Endothelial cell of umbilical vein (primary cell): Measurements from ENCODE around the gene FANCL. TPM values are rescaled to one million over a fixed set of nuclear protein-coding genes. Genes with fewer than 3 reads are reported as not detected.
A peak's percentile ranks its signal among the peaks of the same experiment; 100 is the strongest.

Experiments
- BruUV-seq: library from RNA; stranded (reverse); fragments of 400-500 nt; replicated peaks from 2 replicates; lab custom pipeline; 2021; lab: Mats Ljungman, UMichigan
- CTCF ChIA-PET: fragments of 300-600, 350-600 bp; sonication (Branson Sonifier 250); formaldehyde crosslinking; loops from one replicate; lab custom pipeline; 2021; ENCODE audit warnings: antibody characterized with exemption, inconsistent platforms; lab: Charles Lee
- POLR2A ChIA-PET: fragments of 300-600, 350-600 bp; sonication (Branson Sonifier 250); formaldehyde crosslinking; loops from one replicate; lab custom pipeline; 2021; ENCODE audit warnings: antibody characterized with exemption, inconsistent platforms; lab: Charles Lee
- DNase-seq: peaks from one replicate; pipeline ENCODE4 v3.0.0-alpha.2; 2011; ENCODE audit warnings: low read depth, low spot score
- FAIRE-seq: peaks from 2 replicates; lab custom pipeline; 2011; peaks lifted over from hg19 to GRCh38; lab: Jason Lieb, UNC
- H2AFZ ChIP-seq: 2 replicates; pipeline ENCODE4 v1.6.0; 2012; ENCODE audit warnings: low read depth, low read length, control low read depth, inconsistent platforms
- H3K27ac ChIP-seq: 2 replicates; pipeline ENCODE4 v1.5.1; 2011; ENCODE audit warnings: low read depth, mild to moderate bottlenecking, control low read depth, low read length, moderate library complexity; ENCODE audit not compliant: insufficient read depth
- H3K27me3 ChIP-seq, 2 experiments: 2 replicates each; pipeline versions ENCODE4 v1.6.0 to v1.6.1; 2011; ENCODE audit warnings: low read length in 2 of 2, mixed read lengths in 1 of 2; ENCODE audit not compliant: control insufficient read depth in 2 of 2, insufficient read depth in 2 of 2
- H3K36me3 ChIP-seq, 2 experiments: 2 replicates in 1 of 2; 3 replicates in 1 of 2; pipeline ENCODE4 v1.5.1; 2011; ENCODE audit warnings: low read length in 2 of 2, mild to moderate bottlenecking in 1 of 2, moderate library complexity in 1 of 2; ENCODE audit not compliant: control insufficient read depth in 2 of 2, insufficient read depth in 2 of 2; ENCODE audit errors: extremely low read depth in 1 of 2
- H3K4me1 ChIP-seq: 3 replicates; pipeline ENCODE4 v1.5.1; 2011; ENCODE audit warnings: mild to moderate bottlenecking, low read length; ENCODE audit not compliant: control insufficient read depth, insufficient read depth; ENCODE audit errors: extremely low read depth
- H3K4me2 ChIP-seq: 2 replicates; pipeline ENCODE4 v1.6.1; 2011; ENCODE audit warnings: low read length, control low read depth, mixed read lengths; ENCODE audit not compliant: insufficient read depth
- H3K4me3 ChIP-seq, 3 experiments: fragments of 200-600 bp in 1 of 3; sonication (generic), shearing (Covaris generic) in 1 of 3; replicated peaks in 1 of 3; 2 replicates each; pipeline ENCODE4 v1.5.1; 2011 to 2016; ENCODE audit warnings: control low read depth in 3 of 3, low read length in 3 of 3, mild to moderate bottlenecking in 2 of 3, inconsistent platforms in 1 of 3, low read depth in 1 of 3, moderate library complexity in 1 of 3; ENCODE audit not compliant: insufficient read depth in 1 of 3
- H3K79me2 ChIP-seq: 2 replicates; pipeline ENCODE4 v1.6.0; 2012; ENCODE audit warnings: low read length, inconsistent platforms; ENCODE audit not compliant: control insufficient read depth, insufficient read depth
- H3K9ac ChIP-seq: replicated peaks from 2 replicates; pipeline ENCODE3; 2011; ENCODE audit warnings: low read length, control low read depth; ENCODE audit not compliant: insufficient read depth; ENCODE audit errors: extremely low read depth
- H3K9me1 ChIP-seq: replicated peaks from 3 replicates; pipeline ENCODE4 v1.6.0; 2011; ENCODE audit warnings: mild to moderate bottlenecking, low read length; ENCODE audit not compliant: control insufficient read depth, insufficient read depth; ENCODE audit errors: extremely low read depth
- H3K9me3 ChIP-seq: replicated peaks from 2 replicates; pipeline ENCODE4 v1.5.1; 2012; ENCODE audit warnings: low read length, inconsistent platforms; ENCODE audit not compliant: control insufficient read depth, insufficient read depth
- H4K20me1 ChIP-seq: replicated peaks from 2 replicates; pipeline ENCODE3; 2011; ENCODE audit warnings: mild to moderate bottlenecking, low read length; ENCODE audit not compliant: control insufficient read depth, insufficient read depth; ENCODE audit errors: extremely low read depth
- CTCF ChIP-seq, 2 donors: IDR thresholded peaks; 1 replicate in 1 of 2; 2 replicates in 1 of 2; pipeline ENCODE4 v1.5.1; 2011; ENCODE audit warnings: low read length in 2 of 2, mild to moderate bottlenecking in 2 of 2, moderate library complexity in 2 of 2, control low read depth in 1 of 2, inconsistent platforms in 1 of 2, low read depth in 1 of 2; ENCODE audit not compliant: insufficient read depth in 1 of 2; ENCODE audit errors: extremely low read depth in 1 of 2
- EZH2 ChIP-seq: IDR thresholded peaks from 2 replicates; pipeline ENCODE4 v1.6.1; 2012; ENCODE audit warnings: borderline replicate concordance, low read depth, mild to moderate bottlenecking, moderate library complexity, low read length, inconsistent platforms; ENCODE audit not compliant: severe bottlenecking
- FOS ChIP-seq: IDR thresholded peaks from 2 replicates; pipeline ENCODE4 v1.6.1; 2011; ENCODE audit warnings: mild to moderate bottlenecking, low read length, moderate library complexity, borderline replicate concordance; ENCODE audit not compliant: insufficient read depth
- GATA2 ChIP-seq: IDR thresholded peaks from 2 replicates; pipeline ENCODE4 v1.7.0; 2011; ENCODE audit warnings: low read depth, mild to moderate bottlenecking, moderate library complexity, mixed read lengths, low read length; ENCODE audit not compliant: insufficient read length, insufficient read depth
- JUN ChIP-seq: IDR thresholded peaks from 2 replicates; pipeline ENCODE4 v1.6.1; 2011; ENCODE audit warnings: borderline replicate concordance, low read depth; ENCODE audit not compliant: insufficient read length, insufficient read depth
- MAX ChIP-seq: IDR thresholded peaks from 2 replicates; pipeline ENCODE4 v1.6.1; 2011; ENCODE audit not compliant: insufficient read depth, insufficient read length
- MYC ChIP-seq: IDR thresholded peaks from one replicate; pipeline ENCODE4 v1.6.1; 2011; ENCODE audit warnings: mild to moderate bottlenecking, low read depth, low read length
- POLR2A ChIP-seq: IDR thresholded peaks from 2 replicates; pipeline ENCODE4 v1.6.1; 2012; ENCODE audit warnings: low read depth, mild to moderate bottlenecking, control low read depth, low read length
- POLR2AphosphoS5 ChIP-seq: IDR thresholded peaks from 2 replicates; pipeline ENCODE4 v1.6.1; 2012; ENCODE audit warnings: low read depth, mild to moderate bottlenecking, control low read depth, low read length, moderate library complexity; ENCODE audit not compliant: insufficient read depth
- dilution Hi-C: fragments of 300-500 bp; cut with MboI; formaldehyde crosslinking; loops from one replicate; pipeline ENCODE4 v1.15.0; 2019; ENCODE audit warnings: low sequenced_read_pairs; ENCODE audit not compliant: extremely low pct_ligation_motif_present
- intact Hi-C: fragments of 100-400 bp; cut with micrococcal nuclease; formaldehyde crosslinking; loops from one replicate; pipeline ENCODE4 v1.10.0; 2022
- polyA plus RNA-seq, 4 experiments: library from polyadenylated mRNA; depleted of rRNA in 3 of 4; stranded (reverse) in 3 of 4; unstranded in 1 of 4; fragments of >200 nt; gene quantifications; 2 replicates each; pipeline versions ENCODE4 v1.2.1 to v1.2.3, GENCODE V29; 2011 to 2012; ENCODE audit warnings: missing spikeins in 1 of 4
- total RNA-seq: library from RNA; stranded (reverse); gene quantifications from 2 replicates; pipeline ENCODE4 v1.2.3, GENCODE V29; 2021

Gene FANCL
- total and polyA plus RNA-seq, 2 donors (not counting 3 experiments of a cell fraction or from before 2014, with no cell fraction given), result 10.3 to 15.8 TPM

DNA sequence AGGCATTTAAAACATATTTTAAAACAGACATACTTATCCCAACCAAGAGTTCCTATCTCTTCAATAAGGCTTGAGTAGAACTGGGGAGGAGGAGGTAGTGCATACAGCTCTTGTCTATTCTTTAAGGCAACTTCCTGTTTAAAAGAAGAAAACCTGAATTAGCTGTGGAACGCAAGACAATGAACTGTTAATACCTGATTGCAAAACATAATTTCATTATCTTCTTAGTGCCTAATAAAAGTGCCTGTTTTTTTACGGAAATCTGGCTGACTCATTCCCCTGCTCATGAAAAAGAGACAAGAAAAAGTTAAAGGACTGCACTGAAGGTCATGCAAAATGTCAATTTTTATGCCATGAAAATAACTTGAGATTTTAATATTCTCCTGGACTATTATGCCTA, 19.2 kb downstream of the FANCL start:
- Histone ChIP-seq H3K4me3 (no peak overlapping the region), H3K36me3 (no peaks in the 10 kb centered on the region), H3K79me2 (no peaks in the 10 kb centered on the region), H3K27me3 (no peaks in the 10 kb centered on the region), H3K27ac (no peak overlapping the region), H2AFZ (no peak overlapping the region), H4K20me1 (no peaks in the 10 kb centered on the region), H3K9me1 (no peaks in the 10 kb centered on the region), H3K9me3 (no peaks in the 10 kb centered on the region), H3K9ac (no peak overlapping the region), H3K4me2 (peak overlapping the region; percentile 8), H3K4me1 (peaks cover 5% of the 10 kb centered on the region)
- peak; percentile 18 for FAIRE-seq
- DNase-seq, result peak; percentile 49
- CTCF ChIA-PET, result interaction anchor here (1.2 to 1.7 kb wide), 2 partner anchors 14 to 316 kb away, joined by 3 read pairs; no protein-coding TSS in a partner anchor
- intact Hi-C loops (no loop called here), dilution Hi-C loops (no loop called here)
- POLR2A ChIA-PET, result no interaction called here
- TF ChIP-seq MAX, result no peak
- TF ChIP-seq FOS, result peak; percentile 40
- no peak for TF ChIP-seq EZH2
- BruUV-seq, result no TSS peak

- BruUV-seq, result no TSS peak
- POLR2A ChIA-PET, result interaction anchor here (1.6 kb wide), 1 partner anchor 169 kb away, joined by 5 read pairs; the partner anchor contains the start of gene VRK2
- CTCF ChIA-PET, result interaction anchor here (0.9 to 1.2 kb wide), 3 partner anchors 8 to 310 kb away, joined by 3 to 4 read pairs (median 3); no protein-coding TSS in a partner anchor
- Histone ChIP-seq H3K9me1 (no peaks in the 10 kb centered on the region), H3K4me3 (no peak overlapping the region), H3K4me1 (peaks cover 6% of the 10 kb centered on the region), H2AFZ (no peak overlapping the region), H3K27ac (no peak overlapping the region), H3K27me3 (no peaks in the 10 kb centered on the region), H3K9ac (no peak overlapping the region), H3K9me3 (no peaks in the 10 kb centered on the region), H3K4me2 (no peak overlapping the region), H4K20me1 (no peaks in the 10 kb centered on the region), H3K36me3 (no peaks in the 10 kb centered on the region), H3K79me2 (no peaks in the 10 kb centered on the region)
- DNase-seq (peak; percentile 70), FAIRE-seq (peak; percentile 42)
- TF ChIP-seq CTCF (IDR thresholded peaks at IDR 0.05; ENCODE audit: extremely low read depth in 1 of 2, insufficient read depth in 1 of 2, low read depth in 1 of 2, low read length in 2 of 2) (no peak), POLR2AphosphoS5 (no peak), FOS (no peak), GATA2 (no peak), MYC (no peak), EZH2 (no peak), POLR2A (no peak), MAX (no peak), JUN (no peak)
- dilution Hi-C loops (no loop called here), intact Hi-C loops (loop anchor here (1.0 kb wide), 1 partner anchor 10 kb away; no protein-coding TSS in a partner anchor)
Measured at GRCh38 chr2:58215429-58215828, 25.7 kb downstream of the FANCL start.
